Endothelial cell of umbilical vein (primary cell): ENCODE data around the gene CDR2. TPM values are rescaled to one million over a fixed set of nuclear protein-coding genes. Genes with fewer than 3 reads are reported as not detected.

ENCODE experiments used
- BruUV-seq: library from RNA; stranded (reverse); fragments of 400-500 nt; replicated peaks from 2 replicates; lab custom pipeline; 2021; lab: Mats Ljungman, UMichigan
- CTCF ChIA-PET: fragments of 300-600, 350-600 bp; sonication (Branson Sonifier 250); formaldehyde crosslinking; loops from one replicate; lab custom pipeline; 2021; ENCODE audit warnings: antibody characterized with exemption, inconsistent platforms; lab: Charles Lee
- POLR2A ChIA-PET: fragments of 300-600, 350-600 bp; sonication (Branson Sonifier 250); formaldehyde crosslinking; loops from one replicate; lab custom pipeline; 2021; ENCODE audit warnings: antibody characterized with exemption, inconsistent platforms; lab: Charles Lee
- DNase-seq: peaks from one replicate; pipeline ENCODE4 v3.0.0-alpha.2; 2011; ENCODE audit warnings: low read depth, low spot score
- FAIRE-seq: peaks from 2 replicates; lab custom pipeline; 2011; peaks lifted over from hg19 to GRCh38; lab: Jason Lieb, UNC
- H2AFZ ChIP-seq: 2 replicates; pipeline ENCODE4 v1.6.0; 2012; ENCODE audit warnings: low read depth, low read length, control low read depth, inconsistent platforms
- H3K27ac ChIP-seq: 2 replicates; pipeline ENCODE4 v1.5.1; 2011; ENCODE audit warnings: low read depth, mild to moderate bottlenecking, control low read depth, low read length, moderate library complexity; ENCODE audit not compliant: insufficient read depth
- H3K27me3 ChIP-seq, 2 experiments: 2 replicates each; pipeline versions ENCODE4 v1.6.0 to v1.6.1; 2011; ENCODE audit warnings: low read length in 2 of 2, mixed read lengths in 1 of 2; ENCODE audit not compliant: control insufficient read depth in 2 of 2, insufficient read depth in 2 of 2
- H3K36me3 ChIP-seq, 2 experiments: 2 replicates in 1 of 2; 3 replicates in 1 of 2; pipeline ENCODE4 v1.5.1; 2011; ENCODE audit warnings: low read length in 2 of 2, mild to moderate bottlenecking in 1 of 2, moderate library complexity in 1 of 2; ENCODE audit not compliant: control insufficient read depth in 2 of 2, insufficient read depth in 2 of 2; ENCODE audit errors: extremely low read depth in 1 of 2
- H3K4me1 ChIP-seq: 3 replicates; pipeline ENCODE4 v1.5.1; 2011; ENCODE audit warnings: mild to moderate bottlenecking, low read length; ENCODE audit not compliant: control insufficient read depth, insufficient read depth; ENCODE audit errors: extremely low read depth
- H3K4me2 ChIP-seq: 2 replicates; pipeline ENCODE4 v1.6.1; 2011; ENCODE audit warnings: low read length, control low read depth, mixed read lengths; ENCODE audit not compliant: insufficient read depth
- H3K4me3 ChIP-seq, 3 experiments: fragments of 200-600 bp in 1 of 3; sonication (generic), shearing (Covaris generic) in 1 of 3; replicated peaks in 1 of 3; 2 replicates each; pipeline ENCODE4 v1.5.1; 2011 to 2016; ENCODE audit warnings: control low read depth in 3 of 3, low read length in 3 of 3, mild to moderate bottlenecking in 2 of 3, inconsistent platforms in 1 of 3, low read depth in 1 of 3, moderate library complexity in 1 of 3; ENCODE audit not compliant: insufficient read depth in 1 of 3
- H3K79me2 ChIP-seq: 2 replicates; pipeline ENCODE4 v1.6.0; 2012; ENCODE audit warnings: low read length, inconsistent platforms; ENCODE audit not compliant: control insufficient read depth, insufficient read depth
- H3K9ac ChIP-seq: replicated peaks from 2 replicates; pipeline ENCODE3; 2011; ENCODE audit warnings: low read length, control low read depth; ENCODE audit not compliant: insufficient read depth; ENCODE audit errors: extremely low read depth
- H3K9me1 ChIP-seq: replicated peaks from 3 replicates; pipeline ENCODE4 v1.6.0; 2011; ENCODE audit warnings: mild to moderate bottlenecking, low read length; ENCODE audit not compliant: control insufficient read depth, insufficient read depth; ENCODE audit errors: extremely low read depth
- H3K9me3 ChIP-seq: replicated peaks from 2 replicates; pipeline ENCODE4 v1.5.1; 2012; ENCODE audit warnings: low read length, inconsistent platforms; ENCODE audit not compliant: control insufficient read depth, insufficient read depth
- H4K20me1 ChIP-seq: replicated peaks from 2 replicates; pipeline ENCODE3; 2011; ENCODE audit warnings: mild to moderate bottlenecking, low read length; ENCODE audit not compliant: control insufficient read depth, insufficient read depth; ENCODE audit errors: extremely low read depth
- EZH2 ChIP-seq: IDR thresholded peaks from 2 replicates; pipeline ENCODE4 v1.6.1; 2012; ENCODE audit warnings: borderline replicate concordance, low read depth, mild to moderate bottlenecking, moderate library complexity, low read length, inconsistent platforms; ENCODE audit not compliant: severe bottlenecking
- FOS ChIP-seq: IDR thresholded peaks from 2 replicates; pipeline ENCODE4 v1.6.1; 2011; ENCODE audit warnings: mild to moderate bottlenecking, low read length, moderate library complexity, borderline replicate concordance; ENCODE audit not compliant: insufficient read depth
- GATA2 ChIP-seq: IDR thresholded peaks from 2 replicates; pipeline ENCODE4 v1.7.0; 2011; ENCODE audit warnings: low read depth, mild to moderate bottlenecking, moderate library complexity, mixed read lengths, low read length; ENCODE audit not compliant: insufficient read length, insufficient read depth
- JUN ChIP-seq: IDR thresholded peaks from 2 replicates; pipeline ENCODE4 v1.6.1; 2011; ENCODE audit warnings: borderline replicate concordance, low read depth; ENCODE audit not compliant: insufficient read length, insufficient read depth
- MAX ChIP-seq: IDR thresholded peaks from 2 replicates; pipeline ENCODE4 v1.6.1; 2011; ENCODE audit not compliant: insufficient read depth, insufficient read length
- MYC ChIP-seq: IDR thresholded peaks from one replicate; pipeline ENCODE4 v1.6.1; 2011; ENCODE audit warnings: mild to moderate bottlenecking, low read depth, low read length
- POLR2A ChIP-seq: IDR thresholded peaks from 2 replicates; pipeline ENCODE4 v1.6.1; 2012; ENCODE audit warnings: low read depth, mild to moderate bottlenecking, control low read depth, low read length
- POLR2AphosphoS5 ChIP-seq: IDR thresholded peaks from 2 replicates; pipeline ENCODE4 v1.6.1; 2012; ENCODE audit warnings: low read depth, mild to moderate bottlenecking, control low read depth, low read length, moderate library complexity; ENCODE audit not compliant: insufficient read depth
- dilution Hi-C: fragments of 300-500 bp; cut with MboI; formaldehyde crosslinking; loops from one replicate; pipeline ENCODE4 v1.15.0; 2019; ENCODE audit warnings: low sequenced_read_pairs; ENCODE audit not compliant: extremely low pct_ligation_motif_present
- intact Hi-C: fragments of 100-400 bp; cut with micrococcal nuclease; formaldehyde crosslinking; loops from one replicate; pipeline ENCODE4 v1.10.0; 2022
- polyA plus RNA-seq, 4 experiments: library from polyadenylated mRNA; depleted of rRNA in 3 of 4; stranded (reverse) in 3 of 4; unstranded in 1 of 4; fragments of >200 nt; gene quantifications; 2 replicates each; pipeline versions ENCODE4 v1.2.1 to v1.2.3, GENCODE V29; 2011 to 2012; ENCODE audit warnings: missing spikeins in 1 of 4
- total RNA-seq: library from RNA; stranded (reverse); gene quantifications from 2 replicates; pipeline ENCODE4 v1.2.3, GENCODE V29; 2021
- TF ChIP-seq, protein P1 (sequence below), 2 donors: IDR thresholded peaks; 1 replicate in 1 of 2; 2 replicates in 1 of 2; pipeline ENCODE4 v1.5.1; 2011; ENCODE audit warnings: low read length in 2 of 2, mild to moderate bottlenecking in 2 of 2, moderate library complexity in 2 of 2, control low read depth in 1 of 2, inconsistent platforms in 1 of 2, low read depth in 1 of 2; ENCODE audit not compliant: insufficient read depth in 1 of 2; ENCODE audit errors: extremely low read depth in 1 of 2

Gene CDR2
- total and polyA plus RNA-seq, 2 donors (not counting 3 experiments of a cell fraction or from before 2014, with no cell fraction given) = 35.3 to 61.9 TPM

DNA sequence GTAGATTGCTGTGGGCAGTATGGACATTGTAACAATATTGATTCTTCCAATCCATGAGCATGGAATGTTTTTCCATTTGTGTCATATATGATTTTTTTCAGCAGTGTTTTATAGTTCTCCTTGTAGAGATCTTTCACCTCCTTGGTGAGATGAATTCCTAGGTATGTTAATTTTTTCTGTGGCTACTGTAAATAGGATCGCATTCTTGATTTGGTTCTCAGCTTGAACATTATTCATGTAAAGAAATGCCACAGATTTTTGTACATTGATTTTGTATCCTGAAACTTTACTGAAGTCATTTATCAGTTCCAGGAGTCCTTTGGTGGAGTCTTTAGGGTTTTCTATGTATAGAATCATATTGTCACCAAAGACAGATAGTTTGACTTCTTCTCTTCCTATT is 19.7 kb upstream of the CDR2 start:
- no peaks in the 10 kb centered on the region for H3K9me3 ChIP-seq
- POLR2A ChIA-PET = no interaction called here

More for the DNA sequence above, 19.7 kb upstream of the CDR2 start:
- no peak overlapping the region for H3K9ac ChIP-seq
- no peaks in the 10 kb centered on the region for H3K27me3 ChIP-seq
- H3K4me1 ChIP-seq = no peaks in the 10 kb centered on the region
- intact Hi-C loops (no loop called here), dilution Hi-C loops (no loop called here)
- CTCF ChIA-PET = no interaction called here
- no peak overlapping the region for H3K4me2 ChIP-seq
- H3K9me1 ChIP-seq = no peaks in the 10 kb centered on the region
- FAIRE-seq (no peak), DNase-seq (no peak)
- H3K36me3 ChIP-seq = no peaks in the 10 kb centered on the region
- TF ChIP-seq MYC = no peak
- TF ChIP-seq JUN = no peak
- TF ChIP-seq, protein P1, sequence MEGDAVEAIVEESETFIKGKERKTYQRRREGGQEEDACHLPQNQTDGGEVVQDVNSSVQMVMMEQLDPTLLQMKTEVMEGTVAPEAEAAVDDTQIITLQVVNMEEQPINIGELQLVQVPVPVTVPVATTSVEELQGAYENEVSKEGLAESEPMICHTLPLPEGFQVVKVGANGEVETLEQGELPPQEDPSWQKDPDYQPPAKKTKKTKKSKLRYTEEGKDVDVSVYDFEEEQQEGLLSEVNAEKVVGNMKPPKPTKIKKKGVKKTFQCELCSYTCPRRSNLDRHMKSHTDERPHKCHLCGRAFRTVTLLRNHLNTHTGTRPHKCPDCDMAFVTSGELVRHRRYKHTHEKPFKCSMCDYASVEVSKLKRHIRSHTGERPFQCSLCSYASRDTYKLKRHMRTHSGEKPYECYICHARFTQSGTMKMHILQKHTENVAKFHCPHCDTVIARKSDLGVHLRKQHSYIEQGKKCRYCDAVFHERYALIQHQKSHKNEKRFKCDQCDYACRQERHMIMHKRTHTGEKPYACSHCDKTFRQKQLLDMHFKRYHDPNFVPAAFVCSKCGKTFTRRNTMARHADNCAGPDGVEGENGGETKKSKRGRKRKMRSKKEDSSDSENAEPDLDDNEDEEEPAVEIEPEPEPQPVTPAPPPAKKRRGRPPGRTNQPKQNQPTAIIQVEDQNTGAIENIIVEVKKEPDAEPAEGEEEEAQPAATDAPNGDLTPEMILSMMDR (IDR thresholded peaks at IDR 0.05; ENCODE audit: extremely low read depth in 1 of 2, insufficient read depth in 1 of 2, low read depth in 1 of 2, low read length in 2 of 2) = no peak
- no peak for TF ChIP-seq FOS
- TF ChIP-seq GATA2 = no peak
- no peak for TF ChIP-seq POLR2AphosphoS5
- TF ChIP-seq EZH2 = no peak
- no peak for TF ChIP-seq POLR2A
- TF ChIP-seq MAX = no peak
- H3K4me3 ChIP-seq = no peak overlapping the region
- no TSS peak for BruUV-seq
- no peak overlapping the region for H3K27ac ChIP-seq
- H2AFZ ChIP-seq = no peak overlapping the region
- H4K20me1 ChIP-seq = no peaks in the 10 kb centered on the region
- H3K79me2 ChIP-seq = no peaks in the 10 kb centered on the region
